ENCODE results near the gene APOBEC3G. TPM values are rescaled to one million over a fixed set of nuclear protein-coding genes. Genes with fewer than 3 reads are reported as not detected.
A peak's percentile ranks its signal among the peaks of the same experiment; 100 is the strongest.

The APOBEC3G gene
- total and polyA plus RNA-seq, 8 donors: 0.45 to 19.6 (median 5.0) TPM; not detected in 1

DNA sequence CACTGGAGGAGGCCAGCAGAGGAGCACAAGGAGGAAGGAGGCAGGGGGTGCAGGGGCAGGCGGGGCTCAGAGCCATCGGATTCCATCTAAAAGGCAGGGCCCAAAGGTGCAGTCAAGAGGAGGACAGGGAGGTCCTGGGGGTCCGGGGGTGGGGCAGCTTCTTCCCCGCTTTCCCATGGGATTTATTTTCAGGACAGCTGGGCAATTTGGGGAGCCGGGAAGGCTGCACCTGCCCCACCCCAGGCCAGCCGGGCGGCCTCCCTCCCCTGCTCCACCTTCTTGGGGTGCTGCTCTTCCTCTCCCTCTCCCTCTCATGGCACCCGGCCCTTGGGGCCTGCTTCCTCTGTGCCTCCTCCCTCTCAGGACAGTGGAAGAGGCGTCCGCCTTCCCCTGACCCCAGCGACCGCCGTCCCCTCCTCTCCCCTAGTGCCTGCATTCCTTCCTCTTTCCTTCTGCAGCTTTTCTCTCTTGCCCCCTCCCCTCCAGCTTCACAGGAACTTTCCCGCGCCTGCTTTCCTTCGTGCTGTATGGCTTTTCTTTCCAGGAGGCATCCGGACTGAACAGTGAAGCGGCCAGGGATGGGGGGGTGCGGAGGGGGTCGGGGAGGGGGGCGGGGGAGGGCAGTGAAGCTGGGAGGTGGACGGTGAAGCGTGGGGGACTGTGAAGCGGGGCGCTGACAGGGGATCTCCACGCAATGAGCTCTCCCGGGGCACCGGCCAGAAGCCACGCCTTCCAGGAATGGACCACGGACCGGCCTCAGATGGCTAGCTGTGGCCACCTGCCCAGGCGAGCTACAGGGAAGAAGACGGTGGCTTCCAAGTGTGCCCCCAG lies 46.9 kb downstream of the APOBEC3G start:
- intact Hi-C loops (cut with DNase I; ENCODE audit: low total_unique reads): loop anchor here (5.0 to 10.0 kb wide), 3 partner anchors 109 to 357 kb away; partner anchors contain the start of gene APOBEC3C
- no peak overlapping the region for H3K4me3 ChIP-seq
- WGBS, 5 donors: 27 to 34% (median 32%) methylated on average over 31 to 33 of the region's 33 CpGs
- no peaks in the 10 kb centered on the region for H3K9me3 ChIP-seq
- H3K27ac ChIP-seq: no peak overlapping the region
- no peaks in the 10 kb centered on the region for H3K27me3 ChIP-seq
- DNase-seq: no peak
- TF ChIP-seq POLR2AphosphoS5 (IDR thresholded peaks at IDR 0.05): no peak
- no peak for TF ChIP-seq EP300 (IDR thresholded peaks at IDR 0.05)
- no peak for TF ChIP-seq POLR2A (IDR thresholded peaks at IDR 0.05)
- TF ChIP-seq, protein P1, sequence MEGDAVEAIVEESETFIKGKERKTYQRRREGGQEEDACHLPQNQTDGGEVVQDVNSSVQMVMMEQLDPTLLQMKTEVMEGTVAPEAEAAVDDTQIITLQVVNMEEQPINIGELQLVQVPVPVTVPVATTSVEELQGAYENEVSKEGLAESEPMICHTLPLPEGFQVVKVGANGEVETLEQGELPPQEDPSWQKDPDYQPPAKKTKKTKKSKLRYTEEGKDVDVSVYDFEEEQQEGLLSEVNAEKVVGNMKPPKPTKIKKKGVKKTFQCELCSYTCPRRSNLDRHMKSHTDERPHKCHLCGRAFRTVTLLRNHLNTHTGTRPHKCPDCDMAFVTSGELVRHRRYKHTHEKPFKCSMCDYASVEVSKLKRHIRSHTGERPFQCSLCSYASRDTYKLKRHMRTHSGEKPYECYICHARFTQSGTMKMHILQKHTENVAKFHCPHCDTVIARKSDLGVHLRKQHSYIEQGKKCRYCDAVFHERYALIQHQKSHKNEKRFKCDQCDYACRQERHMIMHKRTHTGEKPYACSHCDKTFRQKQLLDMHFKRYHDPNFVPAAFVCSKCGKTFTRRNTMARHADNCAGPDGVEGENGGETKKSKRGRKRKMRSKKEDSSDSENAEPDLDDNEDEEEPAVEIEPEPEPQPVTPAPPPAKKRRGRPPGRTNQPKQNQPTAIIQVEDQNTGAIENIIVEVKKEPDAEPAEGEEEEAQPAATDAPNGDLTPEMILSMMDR (IDR thresholded peaks at IDR 0.05): no peak
- peaks cover 0 to 10% (median 4%) of the 10 kb centered on the region in 4 donors for H3K4me1 ChIP-seq
- H3K36me3 ChIP-seq: peaks cover 0 to 7% (median 0%) of the 10 kb centered on the region in 4 donors

DNA sequence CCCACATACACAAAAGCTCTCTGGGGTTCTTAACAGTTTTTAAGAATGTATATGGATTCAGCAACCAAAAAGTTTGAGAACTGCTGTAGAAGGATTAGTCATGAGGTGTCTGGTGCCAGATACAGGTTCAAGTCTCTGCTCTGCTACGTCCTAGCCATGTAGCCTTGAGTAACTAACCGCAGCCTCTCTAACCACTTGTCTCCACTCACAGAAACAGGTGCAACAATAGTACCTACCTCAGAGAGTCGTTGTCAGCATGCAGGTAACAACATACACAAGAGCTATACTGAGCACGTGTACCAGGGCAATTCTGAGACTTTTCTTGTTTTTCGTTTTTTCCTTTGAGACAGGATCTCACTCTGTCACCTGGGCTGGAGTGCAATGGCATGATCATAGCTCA lies 48.5 kb downstream of the APOBEC3G start:
- Histone ChIP-seq H3K27me3 (no peaks in the 10 kb centered on the region), H3K27ac (no peak overlapping the region), H3K9me3 (no peaks in the 10 kb centered on the region), H3K4me3 (no peak overlapping the region), H3K36me3 (peaks cover 0 to 17% (median 4%) of the 10 kb centered on the region in 4 donors), H3K4me1 (peaks cover 0 to 12% (median 4%) of the 10 kb centered on the region in 4 donors)
- DNase-seq: no peak
- WGBS, 5 donors: 78 to 94% (median 91%) methylated on average over 5 of the region's 5 CpGs
- TF ChIP-seq, protein P1 (IDR thresholded peaks at IDR 0.05): no peak
- TF ChIP-seq POLR2AphosphoS5 (IDR thresholded peaks at IDR 0.05) (no peak), EP300 (IDR thresholded peaks at IDR 0.05) (no peak), POLR2A (IDR thresholded peaks at IDR 0.05) (no peak)
- intact Hi-C loops (cut with DNase I; ENCODE audit: low total_unique reads): loop anchor here (10.0 kb wide), 1 partner anchor 111 kb away; the partner anchor contains the start of gene APOBEC3C

DNA sequence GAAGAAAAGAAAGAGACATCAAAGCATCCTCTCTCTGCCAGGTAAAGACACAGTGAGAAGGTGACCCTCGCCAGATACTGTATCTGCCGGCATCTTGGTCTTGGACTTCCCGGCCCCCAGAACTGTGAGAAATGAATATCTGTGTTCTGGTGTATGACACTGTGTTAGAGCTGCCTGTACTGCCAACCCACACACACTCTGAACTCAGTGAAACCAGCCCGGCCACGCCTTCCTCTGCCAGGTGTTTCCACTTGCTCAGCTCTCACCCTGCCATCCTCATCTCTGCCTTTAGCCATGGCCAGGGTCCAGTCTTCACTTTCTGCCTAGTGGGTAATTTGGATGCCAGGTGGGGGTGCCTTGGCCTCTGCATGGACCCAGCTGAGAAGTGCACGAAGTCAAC lies 51.4 kb downstream of the APOBEC3G start:
- H3K4me1 ChIP-seq: peaks cover 0 to 24% (median 16%) of the 10 kb centered on the region in 4 donors
- peaks cover 7 to 40% (median 24%) of the 10 kb centered on the region in 4 donors for H3K36me3 ChIP-seq
- no peak for DNase-seq
- H3K9me3 ChIP-seq: no peaks in the 10 kb centered on the region
- WGBS, 5 donors: 82 to 91% (median 90%) methylated on average over 6 of the region's 6 CpGs
- H3K27ac ChIP-seq: no peak overlapping the region
- H3K27me3 ChIP-seq: no peaks in the 10 kb centered on the region
- H3K4me3 ChIP-seq: no peak overlapping the region
- intact Hi-C loops (cut with DNase I; ENCODE audit: low total_unique reads): loop anchor here (10.0 kb wide), 1 partner anchor 114 kb away; the partner anchor contains the start of gene APOBEC3C
- TF ChIP-seq, protein P1 (IDR thresholded peaks at IDR 0.05): no peak
- TF ChIP-seq POLR2AphosphoS5 (IDR thresholded peaks at IDR 0.05) (no peak), POLR2A (IDR thresholded peaks at IDR 0.05) (no peak), EP300 (IDR thresholded peaks at IDR 0.05) (no peak)

DNA sequence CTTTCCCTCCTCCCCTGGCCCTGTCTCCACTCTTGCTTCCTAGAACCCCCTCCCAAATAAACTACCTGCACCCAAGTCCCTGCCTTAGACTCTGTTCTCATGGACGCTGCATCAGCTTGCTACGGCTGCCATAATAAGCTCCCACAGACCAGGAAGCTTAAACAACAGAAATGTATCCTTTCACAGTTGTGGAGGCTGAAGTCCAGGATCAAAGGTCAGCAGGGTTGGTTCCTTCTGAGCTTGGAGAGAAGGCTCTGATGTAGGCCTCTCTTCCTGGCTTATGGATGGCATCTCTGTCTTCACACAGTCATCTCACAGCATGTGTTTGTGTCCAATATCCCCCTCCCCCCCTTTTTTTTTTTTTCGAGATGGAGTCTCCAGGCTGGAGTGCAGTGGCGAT lies 52.0 kb downstream of the APOBEC3G start:
- peaks cover 0 to 19% (median 14%) of the 10 kb centered on the region in 4 donors for H3K4me1 ChIP-seq
- no peaks in the 10 kb centered on the region for H3K9me3 ChIP-seq
- no peak overlapping the region for H3K27ac ChIP-seq
- DNase-seq: peak in 1 of 2 donors; percentile 49
- intact Hi-C loops (cut with DNase I; ENCODE audit: low total_unique reads): loop anchor here (10.0 kb wide), 1 partner anchor 114 kb away; the partner anchor contains the start of gene APOBEC3C
- H3K27me3 ChIP-seq: no peaks in the 10 kb centered on the region
- 69 to 87% (median 77%) methylated on average over 4 of the region's 4 CpGs for WGBS, 5 donors
- TF ChIP-seq POLR2AphosphoS5 (IDR thresholded peaks at IDR 0.05) (no peak), POLR2A (IDR thresholded peaks at IDR 0.05) (no peak), EP300 (IDR thresholded peaks at IDR 0.05) (no peak)
- TF ChIP-seq, protein P1 (IDR thresholded peaks at IDR 0.05): no peak
- H3K4me3 ChIP-seq: no peak overlapping the region
- H3K36me3 ChIP-seq: peaks cover 9 to 46% (median 30%) of the 10 kb centered on the region in 4 donors
